HEK293 (cell line): ENCODE measurements around the gene SERHL2.
A peak's percentile ranks its signal among the peaks of the same experiment; 100 is the strongest.

Source experiments
- CTCF ChIA-PET: fragments of 350-600 bp; formaldehyde crosslinking; extraction: SDS; loops from one replicate; lab custom pipeline; 2021; ENCODE audit warnings: antibody characterized with exemption; lab: Yijun Ruan, JAX
- POLR2A ChIA-PET: fragments of 300-600 bp; formaldehyde crosslinking; extraction: SDS; loops from one replicate; lab custom pipeline; 2020; ENCODE audit warnings: antibody characterized with exemption, inconsistent platforms; lab: Yijun Ruan, JAX
- H3K27ac ChIP-seq: fragments of 200-500 bp; sonication (Bioruptor generic); 2 replicates; pipeline ENCODE4 v1.5.1; 2014; ENCODE audit warnings: low read depth, low read length, control low read depth, inconsistent platforms; ENCODE audit errors: extremely low read depth
- H3K36me3 ChIP-seq, 2 experiments: fragments of 200-500 bp in 1 of 2; sonication (Bioruptor generic) in 1 of 2; 1 replicate in 1 of 2; 2 replicates in 1 of 2; pipeline ENCODE4 v1.5.1; 2014 to 2017; ENCODE audit warnings: inconsistent platforms in 2 of 2, low read length in 2 of 2; ENCODE audit not compliant: control insufficient read depth in 2 of 2, insufficient read depth in 1 of 2
- H3K4me1 ChIP-seq: fragments of 200-500 bp; sonication (Bioruptor generic); 2 replicates; pipeline ENCODE4 v1.5.1; 2014; ENCODE audit warnings: mild to moderate bottlenecking, low read length, inconsistent platforms; ENCODE audit not compliant: control insufficient read depth, insufficient read depth
- H3K4me3 ChIP-seq: 2 replicates; pipeline ENCODE4 v1.5.1; 2011; ENCODE audit warnings: low read depth, mild to moderate bottlenecking, control low read depth, low read length, moderate library complexity
- H3K9me3 ChIP-seq: fragments of 200-500 bp; sonication (Bioruptor generic); 2 replicates; pipeline ENCODE4 v1.5.1; 2014; ENCODE audit warnings: low read depth, low read length, inconsistent platforms; ENCODE audit not compliant: control insufficient read depth, insufficient read depth
- BCL11B ChIP-seq: fragments of 450-650 bp; formaldehyde crosslinking; IDR thresholded peaks from 2 replicates; pipeline ENCODE4 v1.5.1; 2016; ENCODE audit warnings: low read depth, missing biosample characterization, missing genetic modification characterization
- TCF7L2 ChIP-seq: IDR thresholded peaks from 2 replicates; pipeline ENCODE4 v1.6.1; 2011; ENCODE audit warnings: low read depth, mild to moderate bottlenecking, inconsistent platforms, low read length, moderate library complexity, borderline replicate concordance
- ZBTB1 ChIP-seq: fragments of 450-650 bp; formaldehyde crosslinking; IDR thresholded peaks from 2 replicates; pipeline ENCODE4 v1.5.1; 2016; ENCODE audit warnings: missing biosample characterization, missing genetic modification characterization
- ZBTB48 ChIP-seq: fragments of 450-650 bp; formaldehyde crosslinking; IDR thresholded peaks from 2 replicates; pipeline ENCODE4 v1.5.1; 2016; ENCODE audit warnings: missing biosample characterization, missing genetic modification characterization
- ZIC2 ChIP-seq: fragments of 450-650 bp; formaldehyde crosslinking; IDR thresholded peaks from 2 replicates; pipeline ENCODE4 v1.5.1; 2016; ENCODE audit warnings: missing biosample characterization, missing genetic modification characterization
- ZNF114 ChIP-seq: fragments of 450-650 bp; formaldehyde crosslinking; IDR thresholded peaks from 2 replicates; pipeline ENCODE4 v1.5.0; 2017; ENCODE audit warnings: missing biosample characterization, missing genetic modification characterization
- ZNF169 ChIP-seq: fragments of 450-650 bp; formaldehyde crosslinking; IDR thresholded peaks from 2 replicates; pipeline ENCODE4 v1.5.1; 2016; ENCODE audit warnings: missing biosample characterization, missing genetic modification characterization
- ZNF292 ChIP-seq: fragments of 450-650 bp; formaldehyde crosslinking; IDR thresholded peaks from 2 replicates; pipeline ENCODE4 v1.5.1; 2016; ENCODE audit warnings: low read depth, missing biosample characterization, missing genetic modification characterization, borderline replicate concordance
- ZNF571 ChIP-seq: fragments of 450-650 bp; formaldehyde crosslinking; IDR thresholded peaks from 2 replicates; pipeline ENCODE4 v1.5.0; 2017; ENCODE audit warnings: missing biosample characterization, missing genetic modification characterization
- ZNF768 ChIP-seq: fragments of 450-650 bp; formaldehyde crosslinking; IDR thresholded peaks from 2 replicates; pipeline ENCODE4 v1.5.1; 2018; ENCODE audit warnings: missing biosample characterization, mild to moderate bottlenecking, missing genetic modification characterization
- TF ChIP-seq, protein P1 (sequence below): fragments of 450-650 bp; formaldehyde crosslinking; IDR thresholded peaks from 2 replicates; pipeline ENCODE4 v1.5.1; 2016; ENCODE audit warnings: missing biosample characterization, missing genetic modification characterization, low read depth
- TF ChIP-seq, protein P2 (sequence below): fragments of 450-650 bp; formaldehyde crosslinking; IDR thresholded peaks from 2 replicates; pipeline ENCODE4 v1.5.1; 2017; ENCODE audit warnings: missing biosample characterization, missing genetic modification characterization
- TF ChIP-seq, protein P3 (sequence below): fragments of 450-650 bp; formaldehyde crosslinking; IDR thresholded peaks from 2 replicates; pipeline ENCODE4 v1.5.1; 2016; ENCODE audit warnings: missing biosample characterization, missing genetic modification characterization
- TF ChIP-seq, protein P4 (sequence below): fragments of 450-650 bp; IDR thresholded peaks from 2 replicates; pipeline ENCODE4 v1.5.1; 2018; ENCODE audit warnings: missing biosample characterization, mild to moderate bottlenecking, missing genetic modification characterization

The SERHL2 gene

DNA sequence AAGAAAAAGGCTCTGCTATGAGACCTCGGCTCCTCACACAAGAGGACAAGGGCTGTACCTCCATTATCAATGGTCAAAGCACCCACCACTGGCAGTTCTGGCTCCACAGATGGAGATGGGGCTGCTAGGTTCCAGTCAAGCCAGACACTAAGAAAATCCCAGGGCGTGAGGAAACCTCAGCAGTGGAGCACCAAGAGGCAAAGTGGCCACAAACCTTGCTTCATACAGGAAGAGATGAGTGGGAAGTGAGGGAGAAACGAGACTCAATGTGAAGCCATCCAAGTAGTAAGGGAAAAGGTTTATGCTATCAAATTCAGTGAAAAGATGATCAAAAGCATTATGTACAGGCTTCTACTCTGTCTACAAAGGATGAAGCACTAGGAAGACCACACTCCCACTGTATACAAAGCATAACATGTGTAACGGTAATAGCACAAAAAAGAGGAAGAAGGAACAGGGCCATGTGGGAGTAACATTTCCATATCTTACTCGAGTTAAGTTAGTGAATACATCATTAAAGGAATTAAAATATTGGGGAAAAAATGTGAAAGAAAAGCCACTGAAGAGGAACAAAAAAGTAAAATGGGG is 33.9 kb downstream of the SERHL2 start:
- CTCF ChIA-PET, result no interaction called here
- no peaks in the 10 kb centered on the region for H3K4me1 ChIP-seq
- POLR2A ChIA-PET, result no interaction called here
- H3K4me3 ChIP-seq, result no peak overlapping the region
- H3K36me3 ChIP-seq, result peaks cover 69 to 94% of the 10 kb centered on the region in 2 experiments
- H3K9me3 ChIP-seq, result no peaks in the 10 kb centered on the region
- H3K27ac ChIP-seq, result no peak overlapping the region
- TF ChIP-seq, protein P1, sequence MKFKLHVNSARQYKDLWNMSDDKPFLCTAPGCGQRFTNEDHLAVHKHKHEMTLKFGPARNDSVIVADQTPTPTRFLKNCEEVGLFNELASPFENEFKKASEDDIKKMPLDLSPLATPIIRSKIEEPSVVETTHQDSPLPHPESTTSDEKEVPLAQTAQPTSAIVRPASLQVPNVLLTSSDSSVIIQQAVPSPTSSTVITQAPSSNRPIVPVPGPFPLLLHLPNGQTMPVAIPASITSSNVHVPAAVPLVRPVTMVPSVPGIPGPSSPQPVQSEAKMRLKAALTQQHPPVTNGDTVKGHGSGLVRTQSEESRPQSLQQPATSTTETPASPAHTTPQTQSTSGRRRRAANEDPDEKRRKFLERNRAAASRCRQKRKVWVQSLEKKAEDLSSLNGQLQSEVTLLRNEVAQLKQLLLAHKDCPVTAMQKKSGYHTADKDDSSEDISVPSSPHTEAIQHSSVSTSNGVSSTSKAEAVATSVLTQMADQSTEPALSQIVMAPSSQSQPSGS (tag by site-specific recombination), result no peak
- TF ChIP-seq ZNF114 (tag by site-specific recombination), result no peak
- TF ChIP-seq ZBTB48, result no peak
- TF ChIP-seq TCF7L2, result no peak
- TF ChIP-seq BCL11B (tag by site-specific recombination), result no peak
- no peak for TF ChIP-seq ZNF292 (tag by site-specific recombination)
- TF ChIP-seq ZNF571 (tag by site-specific recombination), result no peak
- TF ChIP-seq, protein P2, sequence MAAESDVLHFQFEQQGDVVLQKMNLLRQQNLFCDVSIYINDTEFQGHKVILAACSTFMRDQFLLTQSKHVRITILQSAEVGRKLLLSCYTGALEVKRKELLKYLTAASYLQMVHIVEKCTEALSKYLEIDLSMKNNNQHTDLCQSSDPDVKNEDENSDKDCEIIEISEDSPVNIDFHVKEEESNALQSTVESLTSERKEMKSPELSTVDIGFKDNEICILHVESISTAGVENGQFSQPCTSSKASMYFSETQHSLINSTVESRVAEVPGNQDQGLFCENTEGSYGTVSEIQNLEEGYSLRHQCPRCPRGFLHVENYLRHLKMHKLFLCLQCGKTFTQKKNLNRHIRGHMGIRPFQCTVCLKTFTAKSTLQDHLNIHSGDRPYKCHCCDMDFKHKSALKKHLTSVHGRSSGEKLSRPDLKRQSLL (tag by site-specific recombination), result no peak
- TF ChIP-seq ZIC2 (tag by site-specific recombination), result no peak
- TF ChIP-seq, protein P3, sequence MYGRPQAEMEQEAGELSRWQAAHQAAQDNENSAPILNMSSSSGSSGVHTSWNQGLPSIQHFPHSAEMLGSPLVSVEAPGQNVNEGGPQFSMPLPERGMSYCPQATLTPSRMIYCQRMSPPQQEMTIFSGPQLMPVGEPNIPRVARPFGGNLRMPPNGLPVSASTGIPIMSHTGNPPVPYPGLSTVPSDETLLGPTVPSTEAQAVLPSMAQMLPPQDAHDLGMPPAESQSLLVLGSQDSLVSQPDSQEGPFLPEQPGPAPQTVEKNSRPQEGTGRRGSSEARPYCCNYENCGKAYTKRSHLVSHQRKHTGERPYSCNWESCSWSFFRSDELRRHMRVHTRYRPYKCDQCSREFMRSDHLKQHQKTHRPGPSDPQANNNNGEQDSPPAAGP (tag by site-specific recombination), result no peak

DNA sequence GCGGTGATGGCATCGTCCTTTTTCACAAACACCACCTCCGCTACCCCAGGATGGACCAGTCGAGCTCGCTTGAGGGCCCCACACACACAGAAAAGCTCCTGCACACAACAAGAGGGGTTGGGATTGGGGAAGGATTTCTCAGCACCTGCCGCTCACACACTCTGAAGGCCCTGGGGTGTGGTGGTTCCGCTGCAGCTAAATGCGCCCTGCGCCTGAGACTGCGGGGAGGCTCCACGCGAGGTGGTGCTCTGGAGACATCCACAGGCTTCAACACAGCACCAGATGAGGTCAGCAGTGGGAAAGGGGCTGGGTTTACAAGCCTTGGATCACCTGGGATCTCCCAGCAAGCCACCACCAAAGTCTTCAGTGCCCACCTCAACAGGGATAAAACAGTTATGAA is 38.2 kb downstream of the SERHL2 start:
- CTCF ChIA-PET, result interaction anchor here (0.6 kb wide), 1 partner anchor 500 kb away, joined by 3 read pairs; no protein-coding TSS in a partner anchor
- H3K27ac ChIP-seq, result no peak overlapping the region
- peaks cover 87 to 95% of the 10 kb centered on the region in 2 experiments for H3K36me3 ChIP-seq
- TF ChIP-seq, protein P4, sequence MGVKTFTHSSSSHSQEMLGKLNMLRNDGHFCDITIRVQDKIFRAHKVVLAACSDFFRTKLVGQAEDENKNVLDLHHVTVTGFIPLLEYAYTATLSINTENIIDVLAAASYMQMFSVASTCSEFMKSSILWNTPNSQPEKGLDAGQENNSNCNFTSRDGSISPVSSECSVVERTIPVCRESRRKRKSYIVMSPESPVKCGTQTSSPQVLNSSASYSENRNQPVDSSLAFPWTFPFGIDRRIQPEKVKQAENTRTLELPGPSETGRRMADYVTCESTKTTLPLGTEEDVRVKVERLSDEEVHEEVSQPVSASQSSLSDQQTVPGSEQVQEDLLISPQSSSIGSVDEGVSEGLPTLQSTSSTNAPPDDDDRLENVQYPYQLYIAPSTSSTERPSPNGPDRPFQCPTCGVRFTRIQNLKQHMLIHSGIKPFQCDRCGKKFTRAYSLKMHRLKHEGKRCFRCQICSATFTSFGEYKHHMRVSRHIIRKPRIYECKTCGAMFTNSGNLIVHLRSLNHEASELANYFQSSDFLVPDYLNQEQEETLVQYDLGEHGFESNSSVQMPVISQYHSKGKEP (tag by site-specific recombination), result peak; percentile 60
- no peak for TF ChIP-seq ZNF768 (tag by site-specific recombination)
- POLR2A ChIA-PET, result interaction anchor here (2.1 kb wide), 1 partner anchor 23 kb away, joined by 8 read pairs; the partner anchor contains the start of gene POLDIP3
- H3K4me3 ChIP-seq, result no peak overlapping the region
- no peaks in the 10 kb centered on the region for H3K4me1 ChIP-seq
- no peaks in the 10 kb centered on the region for H3K9me3 ChIP-seq

DNA sequence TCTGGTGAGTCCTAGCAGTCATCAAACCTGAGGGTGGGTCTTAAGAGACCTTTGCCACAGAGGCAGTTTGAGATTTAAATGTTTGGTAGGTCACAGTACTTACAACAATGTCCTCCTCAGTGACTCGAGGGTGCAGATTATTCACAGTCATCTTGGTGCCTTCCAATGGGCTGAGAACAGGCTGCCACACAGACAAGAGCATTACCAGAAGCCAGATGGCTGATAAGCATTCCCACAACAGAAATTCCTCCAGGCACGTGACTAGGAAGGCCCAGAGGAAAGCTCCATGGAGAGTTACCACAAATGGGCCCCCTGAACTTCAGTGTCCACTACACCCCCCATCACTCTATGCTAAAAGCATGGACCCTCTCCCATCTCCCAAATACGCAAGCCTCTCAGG is 41.7 kb downstream of the SERHL2 start:
- ChIA-PET CTCF (interaction anchor here (0.9 to 1.8 kb wide), 3 partner anchors 15 to 151 kb away, joined by 3 to 5 read pairs (median 3); no protein-coding TSS in a partner anchor), POLR2A (no interaction called here)
- H3K4me3 ChIP-seq, result no peak overlapping the region
- no peaks in the 10 kb centered on the region for H3K4me1 ChIP-seq
- H3K27ac ChIP-seq, result no peak overlapping the region
- TF ChIP-seq ZNF169 (tag by site-specific recombination) (no peak), ZBTB1 (no peak)
- H3K36me3 ChIP-seq, result peaks cover 79 to 94% of the 10 kb centered on the region in 2 experiments
- H3K9me3 ChIP-seq, result no peaks in the 10 kb centered on the region
